HS-5 (cell line): ENCODE data around the gene CDC14B.
"Not testable (repeated sequence)": the region's sequence is repeated elsewhere in the genome, so short reads cannot be mapped to it uniquely, and the experiment has no call there.

Experiments
- DNase-seq: peaks from one replicate; pipeline ENCODE4 v3.0.0-alpha.2; 2012; ENCODE audit warnings: low read depth

The CDC14B gene

DNA sequence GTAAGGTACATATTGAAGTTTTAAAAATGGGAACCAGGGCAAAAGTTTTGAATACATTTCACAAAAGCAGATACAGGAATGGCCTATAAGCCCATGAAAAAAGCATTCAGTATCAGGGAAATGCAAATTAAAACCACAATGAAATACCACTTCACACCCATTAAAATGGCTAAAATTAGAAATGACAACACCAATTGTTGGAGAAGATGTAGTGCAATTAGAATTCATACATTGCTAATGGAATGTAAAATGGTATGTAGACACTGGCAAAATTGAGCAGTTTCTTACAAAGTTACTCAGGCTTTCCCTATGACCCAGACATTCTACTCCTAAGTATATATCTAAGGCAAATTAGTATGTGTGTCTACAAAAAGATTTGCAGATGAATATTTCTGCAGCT is 34.2 kb downstream of the CDC14B start:
- no peak for DNase-seq

DNA sequence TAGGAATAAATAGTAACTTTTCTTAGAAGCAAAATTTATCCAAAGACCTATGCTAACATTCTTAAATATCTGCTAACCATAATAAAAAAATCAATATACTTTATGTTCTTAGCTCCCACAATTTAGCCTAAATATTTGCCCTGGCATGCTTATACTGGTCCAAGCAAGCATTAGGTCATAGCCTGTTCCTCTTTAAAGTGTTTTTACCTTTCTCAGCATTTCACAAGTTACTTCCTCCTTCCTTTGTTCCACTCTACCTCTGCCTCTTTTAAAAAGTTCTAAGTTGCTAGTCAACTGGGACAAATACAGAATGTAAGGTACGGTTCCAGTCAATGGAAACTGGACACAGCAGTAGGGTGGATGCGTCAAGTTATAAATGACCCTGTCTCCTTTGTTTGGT is 37.4 kb downstream of the CDC14B start:
- DNase-seq = not testable (repeated sequence)

DNA sequence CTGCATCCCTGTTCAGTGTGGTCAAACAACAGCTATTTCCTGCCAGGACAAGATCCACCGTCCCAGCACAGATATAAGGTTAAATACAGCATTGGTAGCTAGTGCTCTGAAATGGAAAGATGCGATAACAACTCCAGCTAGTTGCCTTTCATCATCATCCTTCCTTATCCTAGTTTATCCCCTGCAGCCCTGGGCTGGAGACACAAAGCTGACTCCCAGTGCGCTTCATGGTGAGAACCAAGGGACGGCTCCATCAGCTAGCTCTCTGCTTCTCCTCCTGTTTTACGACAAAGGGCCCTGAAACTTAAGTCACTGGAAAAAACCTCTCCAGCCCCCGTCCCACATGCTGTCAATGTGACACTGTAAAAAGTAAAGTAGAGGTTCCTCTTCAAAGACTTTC is 37.9 kb downstream of the CDC14B start:
- no peak for DNase-seq

DNA sequence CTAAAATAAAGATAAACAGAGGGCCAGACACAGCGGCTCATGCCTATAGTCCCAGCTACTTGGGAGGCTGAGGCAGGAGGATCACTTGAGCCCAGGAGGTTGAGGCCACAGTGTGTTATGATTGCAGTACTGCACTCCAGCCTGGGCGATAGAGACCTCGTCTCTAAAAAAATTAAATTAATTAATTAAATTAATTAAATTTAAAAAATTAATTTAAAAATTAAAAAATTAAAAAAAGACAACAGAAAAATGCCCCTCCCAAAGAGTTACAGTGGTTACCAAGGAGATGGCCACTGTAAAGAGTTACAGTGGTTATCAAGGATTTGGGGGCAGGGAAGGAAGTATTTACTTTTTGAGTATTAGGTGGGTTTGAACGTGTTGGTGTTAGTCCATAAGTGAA is 38.3 kb downstream of the CDC14B start:
- DNase-seq = no peak

DNA sequence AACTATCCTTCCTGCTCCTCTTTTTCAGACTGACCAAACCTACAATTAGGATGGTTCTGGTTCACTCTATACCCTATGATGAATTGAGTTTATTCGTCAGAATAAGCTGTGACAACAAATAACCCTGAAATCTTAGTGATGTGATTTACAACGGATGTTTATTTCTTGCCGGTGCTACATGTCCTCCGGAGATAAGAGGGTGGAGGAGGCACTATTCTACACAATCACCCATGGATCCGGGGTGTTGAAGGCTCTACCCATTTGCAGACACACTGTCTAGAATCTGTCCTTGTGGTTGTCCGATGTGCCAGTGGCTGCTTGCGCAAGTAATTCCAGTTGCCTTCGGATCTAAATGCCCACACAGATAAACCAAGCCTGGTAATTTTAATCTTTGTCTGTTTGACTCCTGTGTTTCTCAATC is 44.7 kb downstream of the CDC14B start:
- no peak for DNase-seq

DNA sequence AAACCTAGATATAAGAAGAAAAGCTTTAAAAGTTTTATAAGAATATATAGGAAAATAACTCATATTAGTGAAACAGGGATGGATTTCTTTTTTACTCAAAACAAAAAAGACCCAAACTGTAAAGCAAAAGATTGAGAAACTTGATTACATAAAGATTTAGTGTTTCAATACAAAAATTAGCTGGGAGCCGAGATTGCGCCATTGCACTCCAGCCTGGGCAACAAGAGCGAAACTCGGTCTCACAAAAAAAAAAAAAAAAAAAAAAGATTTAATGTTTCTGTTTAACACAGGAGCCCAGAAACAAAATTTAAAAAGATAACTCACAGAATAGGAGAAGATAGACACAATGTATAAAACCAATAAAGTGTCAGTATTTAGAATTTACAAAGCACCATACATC is 45.2 kb downstream of the CDC14B start:
- no peak for DNase-seq

DNA sequence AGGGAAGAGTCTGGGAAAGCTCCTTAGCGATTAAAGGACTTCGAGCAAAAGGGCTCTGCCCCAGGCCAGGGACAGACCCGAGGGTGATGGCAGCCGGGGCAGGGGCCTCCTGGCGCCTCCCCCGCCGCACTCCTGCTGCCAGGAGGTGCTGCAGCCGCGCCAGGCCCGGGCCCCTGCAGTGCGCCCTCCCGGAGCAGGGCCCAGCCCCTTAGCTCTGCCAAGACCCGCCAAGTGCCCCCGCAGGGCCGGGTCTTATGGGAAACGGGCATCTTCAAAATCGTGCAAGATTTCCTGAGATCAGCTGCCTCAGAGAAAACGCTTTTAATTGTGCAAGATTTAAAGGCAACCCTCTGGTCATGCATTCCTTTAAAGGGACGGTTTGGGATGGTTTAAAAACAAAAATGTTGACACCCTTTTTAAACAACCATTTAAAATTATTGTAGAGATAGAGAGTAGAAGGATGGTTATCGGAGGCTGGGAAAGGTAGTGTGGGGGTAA is 52.4 kb downstream of the CDC14B start:
- DNase-seq = no peak

DNA sequence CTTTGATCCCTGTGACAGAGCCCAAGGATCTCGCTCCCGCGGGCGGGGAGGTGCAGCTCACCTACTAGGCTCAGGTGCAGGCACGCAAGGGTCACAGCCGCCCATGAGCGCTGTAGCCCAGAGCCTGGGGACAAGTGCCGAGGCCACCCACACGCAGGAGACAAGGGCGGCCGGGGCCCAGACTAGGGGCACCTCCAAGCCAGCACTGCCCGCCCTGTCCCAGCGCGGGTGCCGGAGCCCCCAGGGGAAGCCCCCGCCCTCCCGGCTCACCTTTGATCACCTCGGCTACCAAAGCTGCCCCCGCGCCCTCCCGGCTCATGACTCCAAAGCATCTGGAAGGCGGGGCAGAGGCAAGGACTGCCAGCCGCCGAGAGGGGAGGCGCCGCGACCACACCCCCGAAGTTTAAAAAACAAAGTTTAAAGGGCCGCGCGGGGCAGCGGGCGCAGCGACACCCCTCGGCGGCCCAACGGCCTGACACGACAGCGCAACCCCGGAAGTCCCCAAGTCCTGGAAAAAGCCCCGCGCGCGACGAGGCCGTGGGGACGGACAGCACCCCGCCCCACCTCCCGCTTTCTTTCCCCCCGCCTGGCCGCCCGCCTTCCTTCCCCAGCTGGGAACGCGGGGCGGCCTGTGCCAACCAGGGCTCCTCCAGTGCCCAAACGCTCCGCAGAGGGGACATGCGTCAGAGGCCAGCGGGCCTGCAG is 53.0 kb downstream of the CDC14B start:
- DNase-seq = no peak

DNA sequence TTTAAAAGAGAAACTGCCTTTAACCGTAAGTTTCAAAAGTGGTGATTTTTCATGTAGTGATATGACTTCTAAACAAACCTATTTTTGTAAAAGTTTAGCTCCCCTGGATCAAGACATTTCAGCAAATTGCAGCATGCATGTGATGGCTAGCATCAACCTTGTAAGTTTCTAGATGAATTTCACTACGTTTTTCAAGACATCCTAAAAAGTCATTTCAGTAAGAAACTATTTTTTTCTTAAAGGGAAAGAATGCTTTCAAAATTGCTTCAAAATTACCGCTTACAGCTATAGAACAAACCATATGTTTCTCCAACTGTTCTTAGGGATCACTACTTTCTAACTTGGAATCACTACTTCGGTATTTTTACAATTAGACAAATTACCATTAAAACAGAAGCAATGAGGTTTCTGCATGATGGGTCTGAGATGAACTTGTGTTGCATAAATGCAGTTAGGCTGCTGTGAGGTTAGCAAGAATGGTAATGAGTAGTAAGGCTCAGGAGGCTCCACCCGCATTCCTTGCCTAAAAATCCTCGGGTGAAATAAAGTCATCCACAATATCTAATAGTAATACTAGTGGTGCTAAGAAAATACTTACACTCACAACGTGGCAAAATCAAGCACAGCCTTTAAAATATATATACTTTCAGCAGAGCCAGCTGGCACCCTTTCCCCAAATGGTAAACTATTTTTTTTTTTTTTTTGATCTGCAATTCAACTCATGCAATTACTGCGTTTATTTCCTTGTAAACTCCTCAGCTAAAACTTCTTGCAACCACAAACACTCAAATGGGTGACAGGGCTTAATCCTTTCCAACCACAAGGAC is 53.8 kb downstream of the CDC14B start:
- DNase-seq = no peak

DNA sequence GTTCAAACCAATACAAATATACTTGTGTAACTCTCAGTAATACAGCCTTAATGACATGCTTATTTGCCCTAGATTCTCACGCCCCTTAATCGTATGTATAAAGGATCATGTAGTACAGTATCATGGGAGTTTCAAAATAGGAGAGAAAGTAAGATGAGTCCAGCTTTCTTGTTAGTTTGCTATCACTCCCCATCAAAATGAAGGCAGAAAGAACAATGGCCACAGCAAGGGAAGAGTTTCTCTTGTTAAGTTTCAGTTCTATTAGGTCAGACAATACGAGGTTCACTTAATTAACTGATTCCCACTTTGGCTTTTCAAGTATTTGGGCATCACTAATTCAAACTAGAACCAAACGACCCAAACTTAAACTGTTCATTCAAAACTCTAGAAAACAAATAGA is 55.4 kb downstream of the CDC14B start:
- DNase-seq = no peak

DNA sequence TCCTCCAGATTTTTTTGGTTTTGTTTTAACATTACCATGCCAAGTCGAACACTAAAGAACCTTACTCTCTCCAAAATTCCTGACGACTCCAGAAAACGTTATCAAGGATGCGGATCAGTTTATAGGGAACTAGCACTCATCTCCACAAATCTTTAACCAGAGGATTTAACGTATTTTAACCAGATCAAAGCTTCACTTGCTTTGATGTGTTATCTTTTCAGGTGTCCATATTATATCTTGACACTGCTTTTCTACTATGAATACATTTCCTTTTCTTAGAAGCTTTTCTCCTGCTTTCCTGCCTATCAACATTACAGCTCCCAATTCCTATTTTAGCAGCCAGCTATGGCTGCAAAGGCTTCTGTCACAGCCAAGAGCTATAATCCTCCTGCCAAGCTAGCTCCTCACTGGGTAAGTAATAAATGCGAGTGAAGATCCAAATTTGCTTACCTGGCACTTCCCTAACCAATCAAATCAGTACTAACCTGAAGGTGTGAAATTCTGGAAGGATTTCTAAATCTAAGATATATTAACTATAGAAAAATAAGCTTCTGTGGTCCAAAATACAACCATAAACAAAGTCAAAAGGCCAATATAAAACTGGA is 60.2 kb downstream of the CDC14B start:
- no peak for DNase-seq

DNA sequence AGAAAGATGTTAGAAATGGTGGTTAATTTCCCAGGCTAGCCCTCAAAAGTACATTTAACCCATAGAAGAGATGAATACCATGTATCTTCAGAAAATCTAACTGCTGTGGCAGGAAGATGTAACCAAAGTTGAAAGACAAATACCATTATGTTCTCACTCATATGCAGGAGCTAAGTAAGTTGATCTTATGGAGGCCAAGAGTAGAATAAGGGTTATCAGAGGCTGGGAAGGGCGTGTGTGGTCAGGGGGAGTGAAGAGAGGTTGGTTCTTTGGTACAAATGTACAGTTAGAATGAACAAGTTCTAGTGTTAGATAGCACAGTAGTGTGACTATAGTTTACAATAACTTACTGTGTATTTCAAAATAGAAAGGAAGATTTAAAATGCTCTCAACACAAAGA is 61.7 kb downstream of the CDC14B start:
- DNase-seq = no peak

DNA sequence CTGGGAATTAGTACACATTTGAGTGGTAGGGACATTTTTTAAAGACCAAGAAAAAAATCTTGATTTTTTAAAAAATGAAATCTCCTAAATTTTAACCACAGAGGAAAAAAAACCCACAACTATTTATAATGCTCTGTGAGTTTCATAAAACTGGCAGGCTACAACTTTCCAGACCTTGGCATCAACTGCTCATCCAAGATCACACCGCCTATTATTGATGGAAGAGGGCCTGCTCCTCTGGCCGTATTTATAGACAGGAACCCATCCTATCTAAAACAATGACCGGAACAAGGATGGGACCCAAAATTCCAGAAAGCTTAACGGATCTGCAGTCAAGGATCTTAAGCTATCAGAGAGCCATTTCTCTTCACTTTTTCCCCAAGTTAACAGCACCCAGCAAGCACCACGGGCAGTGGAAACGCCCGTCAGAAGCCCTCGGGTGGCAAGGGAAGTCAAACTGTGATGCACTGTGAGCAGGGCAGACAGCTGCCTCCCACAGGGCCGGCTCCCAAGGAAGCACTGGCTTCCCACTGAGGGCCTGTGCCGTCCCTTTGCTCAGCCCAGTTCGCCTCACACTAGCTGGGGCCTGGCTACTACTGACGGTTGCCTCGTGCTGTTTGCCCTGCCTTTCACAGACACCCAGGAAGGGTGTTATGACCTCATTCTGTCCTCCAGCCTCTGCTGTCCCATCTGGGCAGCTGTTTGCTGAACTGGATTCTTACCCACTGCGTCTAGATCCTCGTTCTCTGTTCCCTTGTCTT is 62.8 kb downstream of the CDC14B start:
- no peak for DNase-seq

DNA sequence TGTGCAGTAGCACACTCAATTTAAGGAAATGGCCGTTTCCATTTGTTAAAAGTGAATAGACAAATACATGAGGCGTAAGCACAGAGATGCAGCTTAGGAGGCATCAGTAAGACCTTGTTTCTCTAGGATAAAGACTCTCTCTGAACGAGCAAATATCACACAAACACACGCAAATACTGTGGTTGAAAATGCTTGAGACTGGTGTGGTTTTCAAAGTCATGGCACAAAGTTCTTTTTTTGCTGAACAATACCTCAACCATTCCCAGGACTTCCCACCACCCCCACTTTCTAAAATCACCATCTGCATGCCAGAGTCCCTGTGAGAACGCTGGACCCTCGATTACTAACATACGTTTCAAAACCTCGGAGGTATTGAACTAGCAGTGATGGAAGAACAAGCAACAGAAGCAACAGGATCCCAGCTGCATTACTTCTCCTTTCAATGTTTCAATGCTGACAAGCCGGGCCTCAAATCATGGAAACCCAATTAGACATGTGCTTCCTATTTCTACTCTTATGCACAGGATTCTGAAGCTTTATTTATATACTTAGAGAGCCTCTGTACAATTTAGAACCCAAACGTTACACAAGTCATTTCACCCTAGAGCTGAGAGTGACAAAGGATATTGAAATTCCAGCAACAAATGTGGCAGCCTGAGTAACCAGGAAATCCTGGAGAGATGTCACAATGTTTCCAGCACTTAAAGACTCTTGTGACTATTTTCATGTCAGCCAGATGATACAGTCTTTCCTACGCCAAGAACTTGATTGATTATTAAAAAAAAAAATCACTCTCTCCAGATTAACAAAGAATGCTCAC is 63.9 kb downstream of the CDC14B start:
- DNase-seq = peak; percentile 62

DNA sequence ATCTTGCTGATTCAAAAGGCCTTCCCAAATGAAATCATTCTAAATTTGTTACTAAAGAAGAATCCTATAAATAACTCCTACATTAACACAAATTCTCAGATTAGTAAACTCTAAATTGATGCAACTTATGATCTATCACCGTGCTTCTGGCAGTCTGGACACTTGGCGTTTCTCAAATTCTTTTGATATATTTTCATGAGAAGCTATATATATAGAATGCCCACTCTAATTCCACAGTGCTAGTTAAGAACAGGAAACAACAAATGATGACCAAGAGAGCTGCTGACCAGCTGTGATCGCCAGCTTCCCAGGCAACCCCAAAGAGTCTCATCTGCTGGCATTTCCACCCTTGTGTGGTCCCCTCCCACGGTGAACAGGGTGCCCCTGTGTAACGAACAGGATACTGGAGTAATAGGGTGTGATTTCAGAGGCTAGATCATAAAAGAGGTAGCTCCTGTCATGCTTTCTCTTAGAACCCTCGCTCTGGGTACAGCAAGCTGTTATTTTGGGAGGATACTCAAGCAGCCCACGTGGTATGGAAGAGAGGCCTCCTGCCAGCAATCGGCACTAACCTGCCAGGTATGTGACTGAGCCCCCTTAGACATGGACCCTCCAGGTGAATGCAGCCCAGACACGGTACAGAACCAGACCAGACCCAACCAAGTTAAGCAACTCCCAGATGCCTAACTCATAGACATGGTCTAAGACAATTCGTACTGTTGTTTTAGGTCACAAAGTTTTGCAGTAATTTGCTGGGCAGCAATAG is 64.7 kb downstream of the CDC14B start:
- DNase-seq = peak; percentile 53

DNA sequence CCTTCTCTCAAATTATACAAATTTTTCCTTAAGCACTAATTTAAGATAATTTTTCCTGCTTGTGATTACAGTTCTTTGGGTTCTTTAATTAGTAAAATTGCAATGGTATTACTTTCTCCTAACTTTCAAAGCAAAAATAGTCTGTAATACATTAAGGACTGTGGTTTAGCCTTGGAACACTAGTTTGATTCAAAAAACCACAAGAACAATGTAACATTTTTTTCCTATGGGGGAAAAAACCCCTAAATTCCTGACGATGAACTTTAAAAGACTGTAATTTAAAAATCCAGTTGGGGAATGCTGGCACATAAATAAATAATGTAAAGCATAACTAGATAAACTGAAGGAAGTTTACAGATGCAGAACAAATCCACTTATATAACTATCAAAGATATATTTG is 65.3 kb downstream of the CDC14B start:
- DNase-seq = peak; percentile 36

DNA sequence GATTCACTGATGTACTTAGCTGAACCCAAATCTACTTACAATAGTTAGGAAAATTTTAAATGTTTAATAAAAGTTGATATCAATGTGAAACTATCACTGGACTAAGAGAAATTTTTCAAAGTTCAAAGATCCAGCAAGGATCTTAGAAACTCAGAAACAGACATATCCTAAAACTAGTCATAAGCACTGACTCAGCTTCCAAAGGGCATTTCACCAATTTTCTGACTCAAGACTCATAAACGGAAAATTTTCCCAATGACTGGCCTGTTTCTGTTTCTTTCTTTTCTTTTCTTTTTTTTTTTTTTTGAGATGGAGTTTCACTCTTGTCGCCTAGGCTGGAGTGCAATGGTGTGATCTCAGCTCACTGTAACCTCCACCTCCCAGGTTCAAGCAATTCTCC is 66.6 kb downstream of the CDC14B start:
- DNase-seq = peak; percentile 88

DNA sequence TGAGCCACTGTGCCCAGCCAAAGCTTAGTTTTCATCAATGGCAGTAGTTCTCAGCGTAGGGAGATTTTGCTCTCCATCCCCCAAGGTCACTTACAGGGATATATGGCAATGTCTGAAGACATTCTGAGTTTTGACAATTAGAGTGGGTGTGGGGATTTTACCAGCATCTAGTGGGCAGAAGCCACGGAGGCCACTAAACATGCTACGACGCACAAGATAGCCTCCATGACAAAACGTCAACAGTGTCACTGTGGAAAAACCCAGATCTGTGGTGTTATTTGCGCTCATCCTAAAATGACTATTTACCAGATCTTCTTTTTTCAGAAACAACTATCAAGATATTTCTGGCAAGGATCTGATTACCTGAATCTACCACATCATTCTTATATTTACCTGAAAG is 68.2 kb downstream of the CDC14B start:
- DNase-seq = no peak

DNA sequence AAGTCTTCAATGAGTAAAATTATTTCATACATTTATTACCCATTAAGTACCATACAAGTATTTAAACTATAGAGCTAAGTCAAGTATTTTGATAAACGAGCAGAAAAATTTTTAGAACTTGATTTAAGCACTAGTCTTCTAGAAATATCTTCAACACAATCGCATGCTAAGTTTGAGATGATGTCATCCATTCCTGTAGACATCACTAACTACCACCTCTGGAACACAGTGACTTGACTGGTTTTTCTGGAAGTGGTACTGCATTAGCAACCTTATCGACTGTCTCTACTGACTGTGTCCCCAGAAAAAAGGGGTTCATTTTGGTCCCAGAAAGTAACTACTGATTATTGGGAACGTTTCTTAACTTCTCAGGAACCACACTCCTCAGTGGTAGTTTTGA is 69.0 kb downstream of the CDC14B start:
- DNase-seq = no peak

DNA sequence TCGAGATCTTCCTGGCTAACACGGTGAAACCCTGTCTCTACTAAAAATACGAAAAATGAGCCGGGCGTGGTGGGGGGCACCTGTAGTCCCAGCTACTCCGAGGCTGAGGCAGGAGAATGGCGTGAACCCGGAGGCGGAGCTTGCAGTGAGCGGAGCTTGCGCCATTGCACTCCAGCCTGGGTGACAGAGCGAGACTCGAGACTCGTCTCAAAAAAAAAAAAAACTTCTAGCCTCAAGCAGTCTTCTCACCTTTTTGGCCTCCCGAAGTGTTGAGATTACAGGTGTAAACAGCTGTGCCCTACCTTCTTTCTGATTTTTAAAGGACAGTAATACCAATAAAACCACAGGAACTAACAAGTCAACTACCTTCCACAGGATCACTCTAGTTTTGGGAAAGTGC is 76.5 kb downstream of the CDC14B start:
- DNase-seq = not testable (repeated sequence)

DNA sequence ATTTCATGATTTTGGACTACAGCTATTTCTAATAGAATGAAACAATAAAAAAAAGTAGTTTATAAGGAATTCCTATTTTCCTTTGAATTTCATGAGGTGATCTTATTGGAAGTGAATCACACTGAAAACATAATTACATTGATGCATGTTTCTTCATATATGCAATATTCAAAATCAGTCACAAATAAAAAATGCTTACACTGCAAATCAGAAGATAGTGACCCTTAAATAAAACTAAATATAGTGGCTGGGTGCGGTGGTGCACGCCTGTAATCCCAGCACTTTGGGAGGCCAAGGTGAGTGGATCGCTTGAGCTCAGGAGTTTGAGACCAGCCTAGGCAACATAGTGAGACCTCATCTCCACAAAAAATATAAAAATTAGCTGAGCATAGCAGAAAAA is 79.5 kb downstream of the CDC14B start:
- no peak for DNase-seq
